Transverse colon (tissue), 4 donors: Measurements from ENCODE around the gene SLC26A9.

ENCODE experiments used
- CTCF ChIP-seq, 5 experiments: fragments of 200-600 bp in 3 of 5; fragments of 450-650 bp in 2 of 5; sonication (generic) in 3 of 5; IDR thresholded peaks; 1 replicate in 2 of 5; 2 replicates in 3 of 5; pipeline ENCODE4 v1.5.1; 2016 to 2017; ENCODE audit warnings: antibody characterized with exemption in 5 of 5, inconsistent platforms in 3 of 5, mild to moderate bottlenecking in 2 of 5, moderate library complexity in 1 of 5
- EP300 ChIP-seq: sonication (generic); formaldehyde crosslinking; IDR thresholded peaks from one replicate; pipeline ENCODE4 v1.6.1; 2017; ENCODE audit warnings: antibody characterized with exemption, low read depth
- POLR2A ChIP-seq: fragments of 450-650 bp; IDR thresholded peaks from one replicate; pipeline ENCODE4 v1.6.1; 2016; ENCODE audit warnings: antibody characterized with exemption, mild to moderate bottlenecking, moderate library complexity
- POLR2AphosphoS5 ChIP-seq, 3 donors: sonication (generic); formaldehyde crosslinking; IDR thresholded peaks; one replicate each; pipeline ENCODE4 v1.6.1; 2016; ENCODE audit warnings: antibody characterized with exemption in 3 of 3

- no peak for TF ChIP-seq CTCF (IDR thresholded peaks at IDR 0.05)
- TF ChIP-seq POLR2A, result no peak
- no peak for TF ChIP-seq POLR2AphosphoS5 (IDR thresholded peaks at IDR 0.05)
- TF ChIP-seq EP300, result no peak
Observed at GRCh38 chr1:205963352-205964155, 20.3 kb upstream of the SLC26A9 start.
